SJSA1 (cell line): ENCODE data around the gene DSP. TPM values are rescaled to one million over a fixed set of nuclear protein-coding genes. Genes with fewer than 3 reads are reported as not detected.

Source experiments
- DNase-seq, 2 experiments: peaks; one replicate each; pipeline ENCODE4 v3.0.0-alpha.2; 2015 to 2020; ENCODE audit warnings: low spot score in 2 of 2, low read depth in 1 of 2
- H3K27ac ChIP-seq: fragments of 250-450 bp; sonication (Bioruptor Pico); 2 replicates; pipeline ENCODE4 v1.5.1; 2020; ENCODE audit warnings: mild to moderate bottlenecking, moderate library complexity
- H3K27me3 ChIP-seq: fragments of 250-450 bp; sonication (Bioruptor Pico); replicated peaks from 2 replicates; pipeline ENCODE4 v1.5.1; 2020; ENCODE audit warnings: mild to moderate bottlenecking, moderate library complexity
- H3K36me3 ChIP-seq: fragments of 250-450 bp; sonication (Bioruptor Pico); 2 replicates; pipeline ENCODE4 v1.5.1; 2020; ENCODE audit warnings: mild to moderate bottlenecking
- H3K4me1 ChIP-seq: fragments of 250-450 bp; sonication (Bioruptor Pico); replicated peaks from 2 replicates; pipeline ENCODE4 v1.6.1; 2021; ENCODE audit warnings: mild to moderate bottlenecking
- H3K4me3 ChIP-seq: fragments of 250-450 bp; sonication (Bioruptor Pico); 2 replicates; pipeline ENCODE4 v1.5.1; 2020; ENCODE audit warnings: mild to moderate bottlenecking
- H3K9me3 ChIP-seq: fragments of 250-450 bp; sonication (Bioruptor Pico); replicated peaks from 2 replicates; pipeline ENCODE4 v1.5.1; 2020; ENCODE audit warnings: mild to moderate bottlenecking
- total RNA-seq: library from RNA; depleted of rRNA; stranded (reverse); fragments of >200 nt; shearing (Covaris generic); gene quantifications from 2 replicates; pipeline ENCODE4 v1.2.3, GENCODE V29; 2014

DSP gene
- total RNA-seq, 1 experiment from 2014 or later: 0.08 TPM

DNA sequence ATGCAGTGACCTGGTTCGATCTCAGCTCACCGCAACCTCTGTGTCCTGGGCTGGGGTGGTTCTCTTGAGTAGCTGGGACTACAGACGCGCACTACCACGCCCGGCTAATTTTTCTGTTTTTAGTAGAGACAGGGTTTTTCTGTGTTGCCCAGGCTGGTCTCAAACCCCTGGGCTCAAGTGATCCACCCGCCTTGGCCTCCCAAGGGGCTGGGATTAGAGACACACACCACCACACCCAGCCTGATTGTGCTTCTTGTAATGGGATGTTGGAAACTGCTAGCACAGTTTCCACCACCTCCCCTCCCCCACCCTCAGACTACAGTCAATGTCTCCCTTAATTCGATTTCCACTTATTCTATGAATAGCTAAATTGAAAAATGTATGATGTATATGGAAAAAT lies 22.6 kb upstream of the DSP start:
- no peak overlapping the region for H3K4me3 ChIP-seq
- no peaks in the 10 kb centered on the region for H3K9me3 ChIP-seq
- DNase-seq: no peak

GRCh38 chr6:7522873-7523272 lies 18.6 kb upstream of the DSP start:
- H3K4me3 ChIP-seq: no peak overlapping the region
- no peaks in the 10 kb centered on the region for H3K27me3 ChIP-seq
- DNase-seq: no peak
- no peak overlapping the region for H3K27ac ChIP-seq
- no peaks in the 10 kb centered on the region for H3K9me3 ChIP-seq
- H3K36me3 ChIP-seq: no peaks in the 10 kb centered on the region
- no peaks in the 10 kb centered on the region for H3K4me1 ChIP-seq

More for the DNA sequence above, 22.6 kb upstream of the DSP start:
- H3K4me1 ChIP-seq: no peaks in the 10 kb centered on the region
- no peak overlapping the region for H3K27ac ChIP-seq
- H3K27me3 ChIP-seq: peaks cover 4% of the 10 kb centered on the region
- no peaks in the 10 kb centered on the region for H3K36me3 ChIP-seq

DNA sequence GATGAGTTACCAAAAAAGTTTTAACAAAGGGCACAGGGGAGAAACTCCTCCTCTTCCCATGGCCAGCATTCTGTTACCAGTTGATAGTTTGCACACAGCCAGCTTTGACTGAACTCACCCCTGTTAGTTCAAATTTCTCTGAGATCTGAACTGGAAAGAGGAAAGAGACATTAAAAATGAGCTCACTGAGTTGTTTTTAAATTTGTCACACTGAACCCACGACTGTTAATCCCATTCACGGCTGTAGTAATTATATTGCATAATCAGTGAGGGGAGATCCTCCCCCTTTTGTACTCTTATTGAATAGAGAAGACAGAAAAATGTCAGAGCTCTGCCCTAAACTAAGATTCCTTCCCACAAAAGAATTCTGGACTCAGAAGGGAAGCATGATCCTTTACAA lies 17.5 kb upstream of the DSP start:
- no peaks in the 10 kb centered on the region for H3K9me3 ChIP-seq
- H3K27me3 ChIP-seq: no peaks in the 10 kb centered on the region
- H3K27ac ChIP-seq: no peak overlapping the region
- no peak for DNase-seq
- H3K4me3 ChIP-seq: no peak overlapping the region
- no peaks in the 10 kb centered on the region for H3K36me3 ChIP-seq
- H3K4me1 ChIP-seq: no peaks in the 10 kb centered on the region

DNA sequence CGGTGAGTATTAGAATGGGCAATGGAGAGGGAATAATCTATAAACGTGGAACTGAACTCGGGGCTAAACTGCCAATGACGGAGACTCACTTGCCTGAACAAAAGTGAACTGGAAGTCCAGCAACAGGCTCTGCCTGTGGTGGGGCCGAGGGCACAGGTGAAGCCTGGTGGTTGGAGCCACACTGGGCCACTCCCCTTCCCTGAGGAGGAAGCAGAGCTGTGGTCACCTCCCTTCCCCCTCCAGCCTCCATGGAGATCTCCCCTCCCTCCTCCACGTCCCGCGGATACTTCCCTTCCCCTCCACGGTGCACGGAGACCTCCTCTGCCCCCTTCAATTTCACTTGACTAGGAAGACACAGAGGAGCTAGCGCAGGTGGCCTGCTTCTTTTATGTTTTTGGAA lies 14.7 kb upstream of the DSP start:
- no peak for DNase-seq
- Histone ChIP-seq H3K27me3 (no peaks in the 10 kb centered on the region), H3K4me1 (no peaks in the 10 kb centered on the region), H3K4me3 (no peak overlapping the region), H3K27ac (no peak overlapping the region), H3K9me3 (no peaks in the 10 kb centered on the region), H3K36me3 (no peaks in the 10 kb centered on the region)

- Histone ChIP-seq H3K9me3 (no peaks in the 10 kb centered on the region), H3K27me3 (0 out of 2 replicates have a peak, but pooled peaks cover 3% of the 10 kb centered on the region), H3K4me3 (no peak overlapping the region), H3K36me3 (no peaks in the 10 kb centered on the region), H3K27ac (no peak overlapping the region), H3K4me1 (no peaks in the 10 kb centered on the region)
- no peak for DNase-seq
These were observed 12.9 kb upstream of the DSP start for GRCh38 chr6:7528565-7528964.

DNA sequence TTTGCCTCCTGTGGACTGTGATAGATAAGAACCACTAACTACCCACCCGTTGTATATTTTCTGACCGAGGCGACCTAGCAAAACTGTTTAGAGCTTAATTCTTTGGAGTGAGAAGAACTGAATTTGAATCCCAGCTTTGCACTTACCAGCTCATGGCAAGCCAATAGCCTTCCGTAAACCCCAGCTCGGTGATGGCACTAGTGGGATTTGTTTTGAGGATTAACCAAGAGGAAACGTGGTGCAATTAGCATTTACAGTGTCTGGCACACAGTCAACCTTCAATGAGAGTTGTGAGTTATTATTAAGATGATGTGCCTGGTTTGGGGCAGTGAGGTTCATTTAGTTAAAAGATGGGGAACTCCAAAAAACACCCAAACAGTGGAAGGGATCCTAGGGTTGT lies 12.3 kb upstream of the DSP start:
- Histone ChIP-seq H3K4me3 (no peak overlapping the region), H3K4me1 (no peaks in the 10 kb centered on the region), H3K27ac (no peak overlapping the region), H3K9me3 (no peaks in the 10 kb centered on the region), H3K27me3 (0 out of 2 replicates have a peak, but pooled peaks cover 3% of the 10 kb centered on the region), H3K36me3 (no peaks in the 10 kb centered on the region)
- DNase-seq: no peak

DNA sequence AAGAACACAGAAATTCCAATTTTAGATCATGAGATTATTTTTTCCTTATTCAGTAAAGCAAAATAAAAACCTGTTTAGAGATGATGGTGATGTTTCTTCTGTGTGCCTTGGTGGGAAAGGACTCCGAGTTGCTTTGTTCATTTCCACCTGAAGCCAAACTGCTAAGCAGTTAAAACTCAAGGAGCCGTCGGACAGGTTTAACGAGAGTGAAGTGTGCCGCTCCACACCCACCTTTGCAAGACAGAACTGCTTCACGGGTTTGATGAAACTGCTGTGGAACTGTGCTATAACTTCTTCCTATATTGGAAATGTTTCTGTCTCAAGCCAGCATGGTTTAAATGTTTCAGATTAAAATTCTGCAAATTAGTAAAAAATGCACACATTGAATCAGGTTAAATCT lies 9.2 kb upstream of the DSP start:
- no peaks in the 10 kb centered on the region for H3K9me3 ChIP-seq
- H3K36me3 ChIP-seq: no peaks in the 10 kb centered on the region
- H3K4me3 ChIP-seq: no peak overlapping the region
- H3K4me1 ChIP-seq: peaks cover 9% of the 10 kb centered on the region; the same call in 1 of the 2 replicates
- DNase-seq: no peak
- no peak overlapping the region for H3K27ac ChIP-seq
- H3K27me3 ChIP-seq: peaks cover 8% of the 10 kb centered on the region; the same call in 1 of the 2 replicates

DNA sequence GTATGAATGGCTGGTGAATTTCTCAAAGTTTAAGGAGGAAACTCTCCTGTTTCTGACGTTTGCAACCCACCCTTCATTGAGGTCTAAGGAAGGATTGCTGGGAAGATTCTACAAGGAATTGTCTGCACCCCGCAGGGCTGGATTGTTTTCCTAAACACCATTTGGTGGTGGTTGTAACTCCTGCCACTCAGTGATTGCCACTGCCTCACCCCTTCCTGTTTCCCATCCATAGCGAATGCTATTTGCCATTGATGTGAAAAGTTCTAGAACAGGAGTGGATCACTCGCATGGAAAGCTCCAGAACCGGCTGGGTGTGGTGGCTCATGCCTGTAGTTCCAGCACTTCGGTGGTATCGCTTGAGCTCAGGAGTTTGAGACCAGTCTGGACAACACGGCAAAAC lies 8.7 kb upstream of the DSP start:
- Histone ChIP-seq H3K27me3 (peaks cover 12% of the 10 kb centered on the region), H3K4me3 (no peak overlapping the region), H3K9me3 (no peaks in the 10 kb centered on the region), H3K27ac (no peak overlapping the region), H3K4me1 (peaks cover 9% of the 10 kb centered on the region; the same call in 1 of the 2 replicates), H3K36me3 (no peaks in the 10 kb centered on the region)
- no peak for DNase-seq

- no peak overlapping the region for H3K27ac ChIP-seq
- no peak overlapping the region for H3K4me3 ChIP-seq
- no peaks in the 10 kb centered on the region for H3K36me3 ChIP-seq
- peaks cover 9% of the 10 kb centered on the region; the same call in 1 of the 2 replicates for H3K4me1 ChIP-seq
- H3K27me3 ChIP-seq: peaks cover 22% of the 10 kb centered on the region
- no peak for DNase-seq
- H3K9me3 ChIP-seq: no peaks in the 10 kb centered on the region
These were observed 7.3 kb upstream of the DSP start for GRCh38 chr6:7534192-7534591.

GRCh38 chr6:7535498-7535897 lies 6.0 kb upstream of the DSP start:
- H3K4me3 ChIP-seq: no peak overlapping the region
- peaks cover 34% of the 10 kb centered on the region for H3K27me3 ChIP-seq
- H3K4me1 ChIP-seq: peaks cover 9% of the 10 kb centered on the region; the same call in 1 of the 2 replicates
- no peaks in the 10 kb centered on the region for H3K36me3 ChIP-seq
- no peak overlapping the region for H3K27ac ChIP-seq
- H3K9me3 ChIP-seq: no peaks in the 10 kb centered on the region
- DNase-seq: peak in 1 of 2 experiments; percentile 7

DNA sequence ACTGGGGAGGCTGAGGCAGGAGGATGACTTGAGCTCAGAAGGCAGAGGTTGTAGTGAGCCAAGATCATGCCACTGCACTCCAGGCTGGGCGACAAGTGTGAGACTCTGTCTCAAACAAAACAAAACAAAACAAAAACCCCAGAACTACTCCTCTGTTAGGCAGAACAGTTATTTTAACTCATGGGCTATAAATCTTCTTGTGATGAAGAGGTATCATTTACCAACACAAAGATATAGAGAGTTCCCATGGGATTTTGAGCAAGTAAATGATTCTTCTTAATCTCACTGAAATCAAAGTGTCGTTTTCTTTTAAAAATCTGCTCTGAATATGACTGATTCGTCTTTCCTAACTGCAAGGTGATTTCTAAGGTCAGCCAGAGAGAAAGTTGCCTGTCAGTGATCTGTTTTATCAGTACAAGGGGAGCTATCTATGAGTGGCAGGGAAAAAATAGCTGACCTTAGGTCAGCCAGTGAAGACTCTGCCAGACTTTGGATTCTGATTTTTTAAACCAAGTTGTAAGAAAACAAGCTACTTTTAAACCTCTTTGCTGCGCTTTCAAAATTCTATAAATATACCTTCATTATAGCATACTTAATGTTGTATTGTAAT lies 3.8 kb upstream of the DSP start:
- no peaks in the 10 kb centered on the region for H3K36me3 ChIP-seq
- H3K9me3 ChIP-seq: no peaks in the 10 kb centered on the region
- H3K27ac ChIP-seq: no peak overlapping the region
- peaks cover 53% of the 10 kb centered on the region for H3K27me3 ChIP-seq
- H3K4me3 ChIP-seq: no peak overlapping the region
- no peak for DNase-seq
- peaks cover 26% of the 10 kb centered on the region for H3K4me1 ChIP-seq

GRCh38 chr6:7538484-7538883 lies 3.0 kb upstream of the DSP start:
- Histone ChIP-seq H3K4me1 (peaks cover 27% of the 10 kb centered on the region), H3K36me3 (no peaks in the 10 kb centered on the region), H3K4me3 (no peak overlapping the region), H3K27ac (no peak overlapping the region), H3K27me3 (peaks cover 61% of the 10 kb centered on the region), H3K9me3 (no peaks in the 10 kb centered on the region)
- no peak for DNase-seq

GRCh38 chr6:7540595-7540994 lies 876 bp upstream of the DSP start:
- no peak for DNase-seq
- H3K27me3 ChIP-seq: peaks cover 82% of the 10 kb centered on the region

DNA sequence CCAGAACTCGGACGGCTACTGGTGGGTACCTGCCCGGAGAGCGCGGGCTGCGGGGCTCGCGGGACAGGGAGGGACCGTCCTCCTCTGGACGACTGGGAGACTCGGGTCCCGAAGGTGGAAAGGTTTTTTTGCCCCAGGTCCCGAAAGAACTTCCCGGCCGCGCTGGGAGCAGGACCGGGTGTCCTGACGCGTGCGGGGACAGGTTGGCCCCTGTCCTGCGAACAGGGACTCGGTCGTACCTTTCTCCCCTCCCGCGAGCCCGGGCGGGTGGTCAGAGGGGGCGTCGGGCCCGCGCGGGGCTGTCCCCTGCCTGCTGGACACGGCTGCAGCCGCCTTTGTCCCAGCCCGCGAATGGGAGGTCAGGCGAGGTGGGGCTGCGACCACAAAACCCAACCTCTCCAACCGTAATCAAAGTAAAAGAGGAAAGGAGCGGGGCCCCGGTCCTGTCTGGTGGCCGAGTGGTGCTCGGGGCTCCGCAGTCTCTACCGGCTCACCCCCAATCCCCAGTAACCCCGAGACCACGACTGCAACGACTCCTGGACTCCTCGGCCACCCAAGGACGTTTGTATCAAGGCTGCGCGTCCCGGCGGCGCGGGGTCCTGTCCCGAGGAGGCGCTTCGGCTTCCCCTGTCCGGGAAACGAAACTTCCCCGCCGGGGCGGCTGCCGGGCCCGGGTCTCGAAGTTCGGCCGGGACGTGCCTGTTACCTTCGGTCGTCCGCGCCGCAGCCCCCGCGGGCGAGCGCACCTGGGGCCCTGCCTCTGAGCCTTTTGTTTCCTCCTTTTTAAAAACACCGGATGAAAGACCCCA lies 798 bp downstream of the DSP start:
- Histone ChIP-seq H3K27ac (no peak overlapping the region), H3K27me3 (peaks cover 88% of the 10 kb centered on the region), H3K9me3 (no peaks in the 10 kb centered on the region), H3K4me1 (peaks cover 18% of the 10 kb centered on the region), H3K4me3 (peak overlapping the region; percentile 29), H3K36me3 (no peaks in the 10 kb centered on the region)
- peak in 1 of 2 experiments; percentile 24 for DNase-seq

More at GRCh38 chr6:7540595-7540994, 876 bp upstream of the DSP start:
- Histone ChIP-seq H3K27ac (no peak overlapping the region), H3K4me3 (no peak overlapping the region), H3K9me3 (no peaks in the 10 kb centered on the region), H3K4me1 (peaks cover 23% of the 10 kb centered on the region), H3K36me3 (no peaks in the 10 kb centered on the region)
